ENCODE data around the gene TPST1.
"Not testable (repeated sequence)": the region's sequence is repeated elsewhere in the genome, so short reads cannot be mapped to it uniquely, and the experiment has no call there.

TPST1 gene

DNA sequence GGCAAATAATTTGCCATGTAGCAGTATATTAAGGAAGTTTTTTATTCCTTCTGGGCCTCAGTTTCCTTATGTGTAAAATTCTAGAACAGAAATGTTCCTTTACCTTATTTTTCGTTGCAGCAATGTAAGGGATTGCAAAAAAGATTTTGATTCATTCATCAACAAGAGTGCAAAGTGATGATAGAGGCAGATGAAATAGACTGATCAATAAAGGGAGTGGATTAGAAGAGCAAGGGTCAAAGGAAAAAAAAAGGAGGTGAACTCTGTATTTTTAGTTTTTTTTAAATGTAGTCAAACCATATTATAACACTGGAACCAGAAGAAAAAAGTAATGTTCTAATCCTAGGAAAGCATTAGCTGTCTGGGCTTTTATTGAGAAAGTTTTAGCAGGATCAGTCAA lies 14.7 kb downstream of the TPST1 start:
- Histone ChIP-seq H3K4me2 (ENCODE audit: low read depth, low read length, poor library complexity, severe bottlenecking) (no peak overlapping the region), H3K9me2 (replicated peaks; ENCODE audit: low read depth, low read length) (no peaks in the 10 kb centered on the region), H3K4me3 (ENCODE audit: low read length, poor library complexity, severe bottlenecking) (no peak overlapping the region), H4K20me1 (ENCODE audit: insufficient read depth, low read length, poor library complexity, severe bottlenecking) (no peaks in the 10 kb centered on the region), H3K36me3 (ENCODE audit: insufficient read depth, low read length) (no peaks in the 10 kb centered on the region), H3K4me1 (ENCODE audit: insufficient read depth, low read length, poor library complexity, severe bottlenecking) (no peaks in the 10 kb centered on the region), H3K9me3 (ENCODE audit: insufficient read depth, low read depth, low read length) (no peaks in the 10 kb centered on the region), H3K79me2 (ENCODE audit: insufficient read depth, low read length) (no peaks in the 10 kb centered on the region), H3K9ac (ENCODE audit: low read depth, low read length, poor library complexity, severe bottlenecking) (no peak overlapping the region), H3F3A (ENCODE audit: low read depth) (no peaks in the 10 kb centered on the region), H2AFZ (ENCODE audit: low read length) (no peak overlapping the region), H3K27me3 (ENCODE audit: insufficient read depth, low read length, poor library complexity, severe bottlenecking) (no peaks in the 10 kb centered on the region)
- TF ChIP-seq, protein P1, sequence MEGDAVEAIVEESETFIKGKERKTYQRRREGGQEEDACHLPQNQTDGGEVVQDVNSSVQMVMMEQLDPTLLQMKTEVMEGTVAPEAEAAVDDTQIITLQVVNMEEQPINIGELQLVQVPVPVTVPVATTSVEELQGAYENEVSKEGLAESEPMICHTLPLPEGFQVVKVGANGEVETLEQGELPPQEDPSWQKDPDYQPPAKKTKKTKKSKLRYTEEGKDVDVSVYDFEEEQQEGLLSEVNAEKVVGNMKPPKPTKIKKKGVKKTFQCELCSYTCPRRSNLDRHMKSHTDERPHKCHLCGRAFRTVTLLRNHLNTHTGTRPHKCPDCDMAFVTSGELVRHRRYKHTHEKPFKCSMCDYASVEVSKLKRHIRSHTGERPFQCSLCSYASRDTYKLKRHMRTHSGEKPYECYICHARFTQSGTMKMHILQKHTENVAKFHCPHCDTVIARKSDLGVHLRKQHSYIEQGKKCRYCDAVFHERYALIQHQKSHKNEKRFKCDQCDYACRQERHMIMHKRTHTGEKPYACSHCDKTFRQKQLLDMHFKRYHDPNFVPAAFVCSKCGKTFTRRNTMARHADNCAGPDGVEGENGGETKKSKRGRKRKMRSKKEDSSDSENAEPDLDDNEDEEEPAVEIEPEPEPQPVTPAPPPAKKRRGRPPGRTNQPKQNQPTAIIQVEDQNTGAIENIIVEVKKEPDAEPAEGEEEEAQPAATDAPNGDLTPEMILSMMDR (conservative IDR thresholded peaks at IDR 0.05; ENCODE audit: low read length): no peak
- TF ChIP-seq EZH2phosphoT487 (IDR thresholded peaks at IDR 0.05; ENCODE audit: borderline replicate concordance): no peak

- Histone ChIP-seq H3K4me1 (ENCODE audit: insufficient read depth, low read length, poor library complexity, severe bottlenecking) (no peaks in the 10 kb centered on the region), H3K27me3 (ENCODE audit: insufficient read depth, low read length, poor library complexity, severe bottlenecking) (no peaks in the 10 kb centered on the region), H3K9me3 (ENCODE audit: insufficient read depth, low read depth, low read length) (no peaks in the 10 kb centered on the region), H3K9ac (ENCODE audit: low read depth, low read length, poor library complexity, severe bottlenecking) (no peak overlapping the region), H3K36me3 (ENCODE audit: insufficient read depth, low read length) (no peaks in the 10 kb centered on the region), H3K4me2 (ENCODE audit: low read depth, low read length, poor library complexity, severe bottlenecking) (no peak overlapping the region), H3K4me3 (ENCODE audit: low read length, poor library complexity, severe bottlenecking) (no peak overlapping the region), H3F3A (ENCODE audit: low read depth) (no peaks in the 10 kb centered on the region), H3K9me2 (replicated peaks; ENCODE audit: low read depth, low read length) (no peaks in the 10 kb centered on the region), H3K79me2 (ENCODE audit: insufficient read depth, low read length) (no peaks in the 10 kb centered on the region), H4K20me1 (ENCODE audit: insufficient read depth, low read length, poor library complexity, severe bottlenecking) (no peaks in the 10 kb centered on the region), H2AFZ (ENCODE audit: low read length) (no peak overlapping the region)
- no peak for TF ChIP-seq EZH2phosphoT487 (IDR thresholded peaks at IDR 0.05; ENCODE audit: borderline replicate concordance)
- TF ChIP-seq, protein P1 (conservative IDR thresholded peaks at IDR 0.05; ENCODE audit: low read length): no peak
Measured at GRCh38 chr7:66221442-66221841, 16.3 kb downstream of the TPST1 start.

GRCh38 chr7:66227808-66228207 lies 22.7 kb downstream of the TPST1 start:
- Histone ChIP-seq H3K36me3 (ENCODE audit: insufficient read depth, low read length) (no peaks in the 10 kb centered on the region), H3K9ac (ENCODE audit: low read depth, low read length, poor library complexity, severe bottlenecking) (no peak overlapping the region), H2AFZ (ENCODE audit: low read length) (no peak overlapping the region), H3K27me3 (ENCODE audit: insufficient read depth, low read length, poor library complexity, severe bottlenecking) (no peaks in the 10 kb centered on the region), H3K9me2 (replicated peaks; ENCODE audit: low read depth, low read length) (no peaks in the 10 kb centered on the region), H3F3A (ENCODE audit: low read depth) (no peaks in the 10 kb centered on the region), H4K20me1 (ENCODE audit: insufficient read depth, low read length, poor library complexity, severe bottlenecking) (no peaks in the 10 kb centered on the region), H3K4me2 (ENCODE audit: low read depth, low read length, poor library complexity, severe bottlenecking) (no peak overlapping the region), H3K4me1 (ENCODE audit: insufficient read depth, low read length, poor library complexity, severe bottlenecking) (no peaks in the 10 kb centered on the region), H3K9me3 (ENCODE audit: insufficient read depth, low read depth, low read length) (no peaks in the 10 kb centered on the region; the same call in 1 of the 2 replicates), H3K4me3 (ENCODE audit: low read length, poor library complexity, severe bottlenecking) (no peak overlapping the region), H3K79me2 (ENCODE audit: insufficient read depth, low read length) (no peaks in the 10 kb centered on the region)
- no peak for TF ChIP-seq EZH2phosphoT487 (IDR thresholded peaks at IDR 0.05; ENCODE audit: borderline replicate concordance)

DNA sequence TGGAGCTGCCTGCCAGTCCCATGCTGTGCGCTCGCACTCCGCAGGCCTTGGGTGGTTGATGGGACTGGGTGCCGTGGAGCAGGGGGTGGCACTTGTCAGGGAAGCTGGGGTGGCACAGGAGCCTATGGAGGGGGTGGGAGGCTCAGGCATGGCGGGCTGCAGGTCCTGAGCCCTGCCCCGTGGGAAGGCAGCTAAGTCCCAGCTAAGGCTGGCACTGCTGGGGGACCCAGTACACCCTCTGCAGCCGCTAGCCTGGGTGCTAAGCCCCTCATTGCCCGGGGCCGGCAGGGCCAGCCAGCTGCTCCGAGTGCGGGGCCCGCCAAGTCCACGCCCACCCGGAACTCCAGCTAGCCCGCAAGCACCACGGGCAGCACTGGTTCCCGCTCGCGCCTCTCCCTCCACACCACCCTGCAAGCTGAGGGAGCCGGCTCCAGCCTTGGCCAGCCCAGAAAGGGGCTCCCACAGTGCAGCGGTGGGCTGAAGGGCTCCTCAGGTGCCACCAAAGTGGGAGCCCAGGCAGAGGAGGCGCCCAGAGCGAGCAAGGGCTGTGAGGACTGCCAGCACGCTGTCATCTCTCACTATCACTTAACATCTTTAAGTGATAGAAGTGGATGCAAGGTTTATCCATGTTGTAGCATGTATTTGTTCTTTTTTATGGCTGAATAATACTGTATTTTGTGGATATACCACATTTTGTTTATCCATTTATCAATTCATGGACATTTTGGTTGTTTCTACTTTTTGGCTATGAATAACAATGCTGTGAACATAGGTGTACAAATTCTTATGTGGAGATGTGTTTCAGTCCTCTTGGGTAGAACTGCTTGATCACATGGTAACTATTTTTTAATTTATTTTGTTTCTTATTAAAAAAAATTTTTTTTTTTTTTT lies 26.4 kb downstream of the TPST1 start:
- H3K4me1 ChIP-seq (ENCODE audit: insufficient read depth, low read length, poor library complexity, severe bottlenecking); H3K79me2 ChIP-seq (ENCODE audit: insufficient read depth, low read length); H3K9me3 ChIP-seq (ENCODE audit: insufficient read depth, low read depth, low read length); H3K4me3 ChIP-seq (ENCODE audit: low read length, poor library complexity, severe bottlenecking); H3K36me3 ChIP-seq (ENCODE audit: insufficient read depth, low read length); H4K20me1 ChIP-seq (ENCODE audit: insufficient read depth, low read length, poor library complexity, severe bottlenecking); H3K9me2 ChIP-seq (replicated peaks; ENCODE audit: low read depth, low read length); H3K27me3 ChIP-seq (ENCODE audit: insufficient read depth, low read length, poor library complexity, severe bottlenecking); H2AFZ ChIP-seq (ENCODE audit: low read length); H3F3A ChIP-seq (ENCODE audit: low read depth); H3K9ac ChIP-seq (ENCODE audit: low read depth, low read length, poor library complexity, severe bottlenecking); H3K4me2 ChIP-seq (ENCODE audit: low read depth, low read length, poor library complexity, severe bottlenecking): not testable (repeated sequence)
